NCI-H128 (cell line): ENCODE results near the gene GABRB3.

ENCODE experiments used
- DNase-seq: peaks from one replicate; lab custom pipeline; 2025; ENCODE audit not compliant: unreplicated experiment; lab: John Stamatoyannopoulos, UW

GABRB3 gene

DNA sequence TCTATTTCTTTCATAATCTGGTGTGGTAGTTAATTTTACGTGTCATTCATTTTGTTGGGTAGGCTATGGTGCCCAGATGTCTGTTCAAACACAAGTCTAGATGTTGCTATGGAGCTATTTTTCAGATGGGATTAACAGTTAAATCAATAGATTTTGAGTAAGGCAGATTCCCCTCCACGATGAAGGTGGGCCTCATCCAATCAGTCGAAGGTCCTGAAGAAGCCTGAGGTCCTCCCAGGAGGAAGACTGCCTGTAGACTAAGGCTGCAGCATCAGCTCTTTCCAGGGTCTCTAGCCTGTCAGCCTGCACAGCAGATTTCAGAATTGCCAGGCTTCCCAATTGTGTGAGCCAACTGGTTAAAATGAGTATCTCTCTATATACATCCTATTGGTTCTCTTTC is 92.9 kb downstream of the GABRB3 start:
- no peak for DNase-seq

DNA sequence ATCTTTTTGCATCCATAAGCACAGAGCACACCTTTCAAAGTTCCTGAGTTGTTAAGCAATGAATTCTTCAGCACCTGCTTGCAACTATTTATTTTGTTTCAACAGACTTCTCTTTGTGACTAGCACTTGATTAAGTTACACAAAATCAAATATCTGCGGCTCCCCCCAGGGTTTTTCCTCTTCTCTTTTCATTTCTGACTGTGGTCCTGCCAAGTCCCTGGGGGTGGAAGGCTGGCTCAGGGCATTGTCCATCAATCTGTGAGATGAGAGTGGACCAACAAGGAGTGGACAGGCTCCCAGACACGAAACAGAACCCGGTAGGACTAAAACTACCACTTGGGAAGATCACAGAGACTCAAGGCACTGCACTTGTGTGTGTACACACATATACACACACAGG is 96.8 kb downstream of the GABRB3 start:
- no peak for DNase-seq

DNA sequence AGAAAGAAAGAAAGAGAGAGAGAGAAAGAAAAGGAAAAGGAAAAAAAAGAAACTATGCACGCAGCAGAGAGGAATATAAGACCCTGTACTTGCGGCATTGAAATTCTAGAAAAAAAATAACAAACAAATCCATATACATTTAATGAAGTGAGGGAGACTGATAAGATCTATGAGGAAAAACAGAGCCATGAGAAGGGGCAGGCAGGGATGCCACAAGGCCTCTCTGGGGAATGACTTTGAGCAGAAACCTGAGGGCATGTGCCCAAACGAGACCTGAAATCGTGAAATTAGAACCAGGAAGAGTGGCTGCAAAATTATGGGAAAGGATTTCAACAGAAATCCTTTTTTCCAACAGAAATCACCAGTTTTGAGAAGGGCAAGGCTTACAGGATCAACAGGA is 98.4 kb downstream of the GABRB3 start:
- no peak for DNase-seq

DNA sequence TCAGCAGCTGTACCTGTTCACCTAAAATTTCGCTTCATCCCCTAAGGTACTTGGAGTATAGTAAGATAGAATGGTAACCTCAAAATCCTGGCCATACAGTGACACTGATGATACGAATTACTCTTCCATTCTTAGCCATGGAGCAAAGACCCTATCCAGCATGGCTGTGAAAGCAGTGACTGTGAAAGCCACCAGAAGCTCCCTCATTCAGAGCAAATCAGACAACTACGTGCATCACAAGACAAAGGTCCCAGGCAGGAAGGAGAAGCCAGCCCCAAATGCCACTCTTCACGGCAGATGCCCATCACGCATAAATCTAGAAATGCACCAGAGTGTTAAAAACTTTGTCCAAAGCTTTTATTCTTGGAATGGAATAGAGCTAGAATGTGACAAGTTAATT is 99.4 kb downstream of the GABRB3 start:
- DNase-seq: no peak

DNA sequence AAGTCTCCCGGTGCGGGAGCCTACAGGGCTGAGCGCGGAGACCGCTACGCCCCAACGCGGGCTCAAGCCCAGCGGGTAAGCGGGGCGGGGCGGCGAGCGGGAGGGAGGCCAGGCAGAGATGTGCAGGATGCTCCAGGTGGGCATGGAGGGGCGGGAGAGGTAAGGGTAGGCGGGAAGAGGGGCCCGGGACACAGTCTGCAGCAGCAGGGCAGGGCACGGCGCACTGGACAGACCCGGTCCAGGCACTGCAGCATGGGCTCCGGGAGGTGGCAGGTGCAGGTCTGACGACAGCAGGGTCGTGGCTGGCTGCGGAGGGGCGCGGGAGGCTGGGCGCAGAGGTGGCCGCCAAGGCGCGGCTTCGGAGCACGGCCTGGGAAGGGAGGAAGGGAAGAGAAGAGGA is 102.8 kb downstream of the GABRB3 start:
- DNase-seq: no peak

DNA sequence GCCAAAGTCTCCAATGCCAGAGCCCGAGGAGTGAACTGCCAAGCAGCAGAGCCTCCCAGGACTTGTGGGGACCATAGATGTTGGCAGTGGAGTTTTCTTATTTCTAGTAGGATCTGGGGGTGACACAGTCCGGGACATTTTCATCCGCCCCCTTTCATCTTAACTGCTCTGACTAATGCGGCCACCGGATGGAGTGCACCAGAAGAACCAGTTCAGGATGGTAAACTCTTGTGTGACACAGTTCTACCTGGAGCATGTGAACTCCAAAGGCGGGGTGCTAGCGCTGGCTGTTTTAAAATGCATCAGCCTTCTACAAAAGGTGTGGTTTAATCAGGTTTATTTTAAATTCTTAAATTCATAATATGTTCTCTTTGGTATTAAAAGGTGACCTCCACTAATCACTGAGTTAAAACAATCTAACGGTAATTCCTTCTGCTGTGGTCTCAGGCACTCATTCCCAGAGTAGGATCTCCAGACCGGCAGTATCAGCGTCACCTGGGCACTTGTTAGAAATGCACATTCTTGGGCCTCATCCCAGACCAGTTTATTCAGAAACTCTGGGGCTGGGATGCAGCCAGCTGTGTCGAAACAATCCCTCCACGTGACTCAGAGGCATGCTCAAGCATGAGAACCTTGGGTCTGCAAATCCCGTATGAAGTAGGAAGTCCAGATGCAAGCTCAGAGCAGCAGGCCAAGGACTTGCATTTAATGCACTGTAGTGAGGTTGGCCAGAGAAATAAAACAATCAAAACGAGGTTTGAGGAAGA is 105.5 kb downstream of the GABRB3 start:
- no peak for DNase-seq

DNA sequence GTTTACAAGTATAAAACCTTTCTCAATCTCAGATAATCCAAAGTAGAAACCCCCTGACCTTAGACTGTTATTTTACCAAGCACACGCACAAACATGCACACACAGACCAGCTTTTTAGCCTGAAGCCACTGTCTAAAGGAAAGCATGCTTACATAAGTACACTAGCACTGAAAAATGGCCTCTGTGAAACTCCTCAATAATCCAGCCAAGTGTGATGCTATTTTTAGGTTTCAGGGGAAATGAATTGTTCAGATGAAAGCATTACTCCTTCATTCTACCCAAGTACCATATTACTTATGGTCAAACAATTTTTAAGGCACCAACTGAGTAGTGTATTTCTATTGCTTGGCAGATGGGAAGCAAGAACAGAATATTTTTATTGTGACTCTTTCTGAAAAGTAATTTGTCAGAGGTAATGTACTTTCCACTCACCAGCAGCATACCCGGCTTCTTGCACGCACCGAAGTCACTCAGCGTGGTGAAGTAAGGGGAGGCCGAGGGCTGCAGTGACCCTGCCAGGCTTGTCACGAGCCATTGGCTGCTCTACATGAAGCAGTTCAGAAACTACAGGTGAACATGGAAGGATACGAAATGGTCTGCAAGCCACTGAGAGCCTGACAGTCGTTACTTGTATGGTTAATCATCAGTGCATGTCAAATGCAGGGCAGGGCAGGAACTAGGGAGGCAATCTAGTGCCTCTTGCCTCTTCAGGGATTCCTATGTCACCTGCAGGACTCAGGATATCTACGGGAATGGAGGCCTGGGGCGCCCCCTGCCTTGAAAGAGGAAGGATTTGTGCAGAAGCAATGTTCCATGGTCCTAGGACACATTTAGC is 106.7 kb downstream of the GABRB3 start:
- no peak for DNase-seq

DNA sequence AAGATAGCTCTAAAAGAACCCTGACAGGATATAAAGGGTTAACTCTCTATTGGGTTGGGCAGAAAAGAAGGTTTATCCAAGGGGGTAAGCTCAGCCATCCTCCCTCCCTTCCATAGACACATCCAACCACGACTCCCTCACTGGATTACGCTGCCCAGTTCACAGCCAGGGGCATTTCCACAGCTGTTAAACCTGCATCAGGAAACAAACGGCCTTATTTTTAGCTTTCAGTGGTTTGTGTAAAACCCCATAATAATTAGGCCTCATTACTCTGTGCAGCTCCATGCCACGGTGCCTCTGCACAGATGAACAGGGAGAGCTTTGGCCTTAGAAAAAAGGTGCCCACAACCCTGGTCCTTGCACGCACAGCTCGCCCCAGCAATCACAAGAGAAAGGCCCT is 110.6 kb downstream of the GABRB3 start:
- no peak for DNase-seq

DNA sequence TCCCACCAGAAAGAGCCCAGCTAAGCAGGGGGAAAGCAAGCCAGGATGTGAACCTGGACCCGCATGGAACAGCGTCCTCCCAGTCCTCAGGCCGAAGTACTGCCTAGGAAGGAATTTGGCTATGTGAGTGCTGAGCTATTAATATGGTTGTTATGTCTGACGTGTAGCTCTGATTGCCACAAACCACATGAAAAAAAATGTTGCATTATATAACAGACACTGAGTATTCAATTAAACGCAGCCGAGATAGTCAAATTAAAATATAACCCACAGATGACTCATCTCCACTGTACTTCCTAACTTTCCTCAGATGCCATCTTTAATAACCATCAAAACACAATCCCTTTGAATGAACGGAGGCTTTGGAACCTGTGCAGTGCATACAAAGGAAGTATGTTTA is 111.1 kb downstream of the GABRB3 start:
- DNase-seq: no peak

DNA sequence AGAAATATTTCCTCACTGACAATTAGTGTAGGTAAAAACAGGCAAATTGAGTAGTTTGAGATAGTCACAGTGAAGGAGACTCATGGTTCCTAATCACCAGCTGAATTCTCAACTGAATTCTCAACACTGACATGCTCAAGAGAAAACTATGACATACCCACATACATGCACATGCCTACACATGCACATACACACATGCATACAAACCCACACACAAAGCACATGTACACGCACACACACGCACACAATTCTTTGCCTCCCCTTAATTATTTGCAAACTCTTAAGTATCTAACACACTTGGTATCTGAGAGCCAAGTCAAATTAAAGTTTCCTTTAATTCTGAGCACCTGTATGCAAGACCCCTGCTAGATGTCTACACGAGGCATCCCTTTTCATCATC is 111.8 kb downstream of the GABRB3 start:
- DNase-seq: no peak

DNA sequence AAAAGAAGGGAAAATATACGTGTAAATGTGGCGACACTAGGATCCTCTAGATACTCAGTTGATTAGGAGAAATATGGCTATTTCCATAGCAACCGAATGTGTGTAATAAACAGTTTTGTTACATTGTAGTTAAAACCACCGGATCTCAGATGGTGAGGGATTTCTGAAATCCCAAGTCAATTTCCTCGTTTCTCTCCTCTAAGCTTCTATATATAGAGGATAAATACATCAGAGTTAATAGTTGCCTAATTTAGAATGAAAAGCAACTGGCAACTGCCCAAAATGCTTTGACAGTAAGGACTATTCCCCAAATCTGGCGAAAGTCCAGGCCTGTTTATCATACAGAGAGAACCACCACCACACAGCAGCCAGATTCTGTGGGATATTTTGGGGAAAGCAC is 112.6 kb downstream of the GABRB3 start:
- DNase-seq: no peak

DNA sequence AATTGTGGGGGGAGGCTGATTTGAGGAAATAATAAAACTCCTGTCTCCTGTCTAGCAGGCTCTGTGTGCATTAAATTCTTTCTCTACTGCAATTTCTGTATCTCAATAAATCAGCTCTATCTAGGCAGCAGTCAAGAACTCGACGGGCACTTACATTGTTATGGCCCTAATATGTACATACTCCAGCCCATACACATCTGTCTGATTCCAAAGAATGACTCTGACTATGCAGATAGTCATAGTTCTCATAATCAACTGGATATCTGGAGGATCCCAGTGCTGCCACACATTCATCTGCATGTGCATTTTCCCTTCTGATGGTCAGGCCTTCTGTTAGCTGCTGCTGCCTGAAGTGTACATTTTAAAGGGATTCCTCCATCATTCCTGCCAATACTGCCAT is 114.6 kb downstream of the GABRB3 start:
- DNase-seq: no peak

DNA sequence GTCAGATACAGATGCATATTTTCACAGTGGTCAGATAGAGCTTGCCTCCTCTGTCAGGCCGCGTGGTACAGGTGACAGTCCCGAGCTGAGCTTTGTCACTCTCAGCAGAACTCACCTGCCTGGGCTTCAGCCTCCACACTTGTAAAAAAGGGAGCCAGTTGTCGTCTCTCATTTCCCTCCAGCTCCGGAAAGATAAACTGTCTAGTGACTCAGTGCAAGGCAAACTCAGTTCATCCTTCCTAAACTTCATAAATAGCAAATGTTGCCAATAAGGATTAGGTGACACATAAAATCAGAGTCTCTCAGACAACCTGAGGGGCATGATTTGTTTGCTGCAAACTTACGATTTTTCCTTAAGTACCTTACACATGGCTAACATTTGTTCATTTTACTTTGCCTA is 116.8 kb downstream of the GABRB3 start:
- no peak for DNase-seq

DNA sequence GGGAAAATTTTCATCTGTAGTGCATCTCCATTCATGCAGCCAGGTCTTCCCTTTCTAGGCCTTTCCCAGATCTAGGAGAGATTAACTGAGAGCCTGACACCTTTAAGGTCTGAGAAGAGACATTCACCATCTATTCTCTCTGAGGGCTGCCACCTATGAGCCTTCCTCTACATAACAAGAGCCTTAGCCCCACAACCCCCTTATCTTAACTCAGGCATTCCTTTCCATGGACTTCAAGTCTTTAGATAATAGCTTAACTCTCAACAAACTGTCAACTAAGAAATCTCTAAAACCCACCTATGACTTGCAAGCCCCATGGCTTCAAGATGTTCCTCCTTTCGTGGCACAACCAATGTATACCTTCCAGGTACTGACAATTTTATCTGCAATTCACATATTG is 121.0 kb downstream of the GABRB3 start:
- DNase-seq: no peak

DNA sequence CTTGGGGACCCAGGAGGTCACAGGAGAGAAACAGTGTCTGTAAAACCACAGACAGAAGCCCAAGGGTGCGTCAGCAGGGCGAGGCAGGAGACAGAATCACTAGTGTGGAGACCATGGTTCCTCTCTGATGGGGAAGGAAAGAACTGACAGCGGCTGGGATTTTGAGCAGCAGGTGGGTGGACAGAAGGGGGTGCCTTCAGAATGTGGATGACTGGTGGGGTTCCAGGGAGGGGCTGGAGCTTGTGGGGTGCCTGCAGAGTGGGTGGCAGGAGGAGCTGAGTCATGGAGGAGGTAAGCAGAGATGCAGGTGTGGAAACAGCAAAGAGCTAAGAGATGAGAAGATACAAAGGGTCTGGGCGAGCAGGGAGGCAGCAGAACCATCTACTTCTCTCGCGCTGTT is 124.2 kb downstream of the GABRB3 start:
- DNase-seq: no peak

DNA sequence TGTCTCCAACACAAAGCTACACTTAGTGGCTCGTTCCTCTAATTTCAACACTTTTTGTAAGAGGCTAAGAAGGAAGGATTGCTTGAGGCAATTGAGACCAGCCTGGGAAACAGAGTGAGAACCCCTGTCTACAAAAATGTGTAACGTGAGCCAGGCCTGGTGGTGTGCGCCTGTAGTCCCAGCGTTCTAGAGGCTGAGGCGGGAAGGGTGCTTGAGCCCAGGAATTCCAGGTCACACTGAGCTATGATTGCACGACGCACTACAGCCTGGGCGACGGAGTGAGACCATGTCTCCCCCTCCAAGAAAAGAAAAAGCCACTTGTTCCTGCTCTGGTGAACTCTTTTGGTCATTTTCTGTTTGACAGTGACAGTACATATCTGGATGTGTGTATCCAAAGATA is 127.9 kb downstream of the GABRB3 start:
- no peak for DNase-seq

DNA sequence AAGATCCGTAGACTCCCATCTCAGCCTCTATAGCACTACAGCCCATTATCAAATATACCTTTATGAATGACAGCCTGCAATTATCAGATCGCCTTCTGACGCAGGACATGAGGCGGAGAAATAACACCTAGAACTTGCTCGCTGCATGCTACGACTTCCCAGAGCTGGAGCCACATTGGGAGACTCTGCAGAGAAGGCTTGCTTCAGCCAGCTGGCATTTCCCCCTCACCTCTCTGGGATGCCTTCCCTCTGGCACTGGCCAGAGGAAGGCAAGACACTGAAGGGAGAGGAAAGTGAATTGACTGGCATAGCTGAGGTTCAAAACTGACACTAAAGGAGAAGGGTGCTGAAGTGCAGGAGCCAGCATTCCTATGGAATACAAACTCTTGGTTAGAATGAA is 131.7 kb downstream of the GABRB3 start:
- DNase-seq: no peak

DNA sequence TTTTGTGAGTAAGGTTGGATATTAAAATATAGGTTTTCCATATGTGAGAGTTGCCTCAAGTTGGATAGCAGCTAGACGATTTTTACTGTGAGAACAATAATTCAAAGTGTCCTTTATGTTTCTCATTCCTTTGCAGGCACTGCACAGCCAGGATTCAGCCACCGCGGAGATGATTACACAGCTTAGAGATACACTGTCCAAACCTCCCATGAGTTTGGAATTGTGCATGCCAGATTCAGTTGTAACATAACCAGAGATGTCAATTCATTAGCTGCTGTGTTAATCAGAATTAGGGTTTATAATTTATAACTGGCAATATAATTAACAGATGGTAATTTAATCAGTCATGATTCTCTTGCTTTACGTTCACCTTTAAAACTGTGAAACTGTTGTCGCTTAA is 132.3 kb downstream of the GABRB3 start:
- DNase-seq: no peak

DNA sequence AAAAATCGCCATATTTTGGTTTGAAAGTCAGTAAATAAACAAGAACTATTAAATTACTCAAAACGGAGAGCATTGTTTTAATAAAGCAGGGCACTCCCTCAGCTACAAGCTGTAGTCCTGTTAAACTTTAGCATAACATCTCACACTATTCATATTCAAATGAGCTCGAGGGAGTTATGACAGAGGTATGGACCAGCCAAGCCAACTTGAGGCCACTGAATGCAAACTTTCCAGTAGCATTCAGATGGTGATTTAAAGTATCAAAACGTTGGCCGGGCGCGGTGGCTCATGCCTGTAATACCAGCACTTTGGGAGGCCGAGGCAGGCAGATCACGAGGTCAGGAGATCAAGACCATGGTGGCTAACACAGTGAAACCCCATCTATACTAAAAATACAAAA is 132.9 kb downstream of the GABRB3 start:
- DNase-seq: no peak

DNA sequence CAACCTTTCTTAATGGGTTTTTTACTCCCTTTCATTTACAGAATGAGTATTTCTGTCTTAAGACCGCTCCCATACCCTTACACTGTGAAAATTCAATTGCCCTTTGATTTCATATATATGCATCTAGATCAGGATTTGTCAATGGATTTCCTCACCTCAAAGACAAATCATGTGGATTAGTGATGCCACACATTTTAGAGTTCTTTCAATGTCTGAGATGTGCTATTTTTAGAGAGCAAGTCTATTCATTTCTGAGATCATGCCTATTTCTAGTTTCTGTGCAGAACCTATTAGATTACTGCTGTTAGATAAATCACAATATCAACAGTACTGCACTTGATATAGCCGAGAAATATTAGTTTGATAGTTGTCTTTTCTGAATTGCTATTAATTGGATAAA is 137.3 kb downstream of the GABRB3 start:
- DNase-seq: no peak

DNA sequence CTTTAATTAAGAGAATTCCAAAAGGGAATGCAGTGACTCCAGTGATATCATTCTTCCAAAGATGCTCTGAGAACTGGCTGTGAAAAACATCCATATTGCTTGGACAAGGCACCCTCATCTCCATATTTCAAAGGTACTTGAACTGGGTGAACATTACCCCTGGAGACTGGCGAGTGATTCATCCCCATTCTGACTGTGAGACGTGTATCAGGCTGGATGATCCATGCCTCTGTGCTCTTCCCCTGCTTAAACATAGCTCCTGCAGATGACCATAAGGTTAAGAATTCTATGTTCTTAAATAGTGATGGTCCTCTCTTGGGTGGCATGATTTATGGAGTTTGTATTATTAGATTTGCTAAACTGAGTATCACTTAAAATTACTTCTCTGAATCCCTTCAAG is 137.8 kb downstream of the GABRB3 start:
- DNase-seq: no peak

DNA sequence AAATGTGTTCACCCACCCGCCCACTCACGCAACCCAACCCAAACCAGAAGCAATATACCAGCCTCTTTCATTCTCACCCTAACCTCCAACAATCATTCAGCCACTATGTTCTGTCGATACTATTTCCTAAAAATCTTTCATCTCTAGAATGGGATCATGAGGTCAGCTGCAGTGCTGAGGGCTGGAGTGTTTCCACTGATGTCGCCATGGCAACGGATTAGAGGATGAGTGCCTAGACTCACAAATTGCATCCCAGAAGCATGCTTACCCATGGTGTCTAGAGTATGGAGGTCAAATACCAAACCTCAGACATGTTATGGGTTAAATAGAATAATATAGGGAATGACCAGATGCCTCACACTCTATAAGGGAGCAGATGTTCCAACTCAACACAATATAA is 138.5 kb downstream of the GABRB3 start:
- no peak for DNase-seq

DNA sequence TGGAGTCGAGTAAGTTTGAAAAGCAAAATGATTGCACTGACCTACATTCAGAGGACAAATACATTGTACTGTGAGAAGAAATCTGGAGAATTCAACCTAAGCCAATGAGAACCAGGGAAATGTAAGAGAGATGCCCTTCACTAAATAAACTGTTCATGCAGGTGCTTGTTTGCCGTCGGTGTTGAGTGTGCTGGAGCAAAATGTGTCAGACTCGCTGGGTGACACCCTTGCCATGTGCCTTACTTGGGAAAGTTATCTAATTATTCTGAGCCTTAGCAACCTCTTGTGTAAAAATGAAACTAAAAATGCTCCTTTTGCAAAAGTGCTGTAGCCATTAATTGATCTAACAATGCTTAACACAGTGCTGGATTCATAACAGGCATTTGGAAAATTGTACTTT is 140.4 kb downstream of the GABRB3 start:
- no peak for DNase-seq
